Measurements from ENCODE around the gene KRTAP13-3.

KRTAP13-3 gene, protein sequence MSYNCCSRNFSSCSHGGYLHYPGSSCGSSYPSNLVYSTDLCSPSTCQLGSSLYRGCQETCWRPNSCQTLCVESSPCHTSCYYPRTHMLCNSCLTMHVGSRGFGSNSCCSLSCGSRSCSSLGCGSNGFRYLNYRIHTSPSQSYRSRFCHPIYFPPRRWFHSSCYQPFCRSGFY

DNA sequence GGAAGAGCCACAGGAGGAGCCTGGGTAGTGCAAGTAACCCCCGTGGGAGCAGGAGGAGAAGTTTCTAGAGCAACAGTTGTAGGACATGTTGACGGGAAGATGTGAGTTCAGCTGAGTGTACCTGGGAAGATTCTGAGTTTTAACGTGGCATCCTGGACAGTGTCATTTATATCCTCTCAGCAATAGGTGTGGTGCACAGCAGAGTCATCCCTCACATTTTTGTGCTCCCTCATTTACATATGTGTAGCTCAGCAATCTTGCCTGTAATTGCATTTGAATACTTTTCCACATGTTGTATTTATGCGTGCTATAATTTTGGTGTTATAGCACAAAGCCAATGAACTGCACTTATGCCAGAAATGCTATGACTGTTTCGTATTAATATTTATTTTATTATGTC is at the start of gene KRTAP13-3:
KRTAP13-3 (minus strand) TSS at position 101 of the 400 bp plus-strand sequence; CDS start at position 87, 14 bp downstream.
- DNase-seq: no peak

DNA sequence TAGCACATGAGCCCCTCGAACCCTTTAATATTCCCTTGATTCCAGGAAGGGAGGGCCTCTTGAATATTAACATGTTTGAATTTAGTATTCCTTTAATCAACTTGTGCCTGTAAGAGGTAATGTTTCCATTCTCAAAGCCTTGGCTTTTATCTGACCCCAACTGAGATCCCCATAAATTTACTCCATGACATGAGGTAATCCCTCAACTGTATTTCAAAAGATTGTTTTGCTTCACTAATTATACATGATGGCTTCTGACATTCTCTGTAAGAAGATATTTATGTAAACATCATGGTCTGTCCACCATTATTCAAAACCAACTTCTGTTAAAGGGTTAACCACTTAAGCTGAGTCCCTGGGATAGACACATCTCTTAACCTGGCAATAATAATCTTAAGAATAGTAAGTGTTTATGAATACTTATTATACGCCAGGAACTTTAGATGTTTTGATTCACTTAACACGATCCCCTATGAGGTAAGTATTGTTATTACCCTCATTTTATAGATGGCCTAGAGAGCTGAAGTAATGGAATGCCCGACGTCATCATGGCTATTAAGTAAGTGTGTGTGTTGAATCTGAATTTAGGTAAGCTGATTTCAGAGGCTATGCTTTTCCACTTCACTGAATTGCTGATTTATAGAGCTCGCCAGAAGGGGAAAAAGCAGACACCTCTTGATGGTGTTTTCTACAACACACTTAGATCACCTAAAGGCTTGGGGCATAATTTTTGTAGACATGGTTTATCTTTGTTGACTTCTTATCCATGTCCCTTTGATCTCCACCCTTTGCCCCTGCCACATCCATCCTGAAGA is 43.4 kb upstream of the KRTAP13-3 start:
- no peak for DNase-seq

DNA sequence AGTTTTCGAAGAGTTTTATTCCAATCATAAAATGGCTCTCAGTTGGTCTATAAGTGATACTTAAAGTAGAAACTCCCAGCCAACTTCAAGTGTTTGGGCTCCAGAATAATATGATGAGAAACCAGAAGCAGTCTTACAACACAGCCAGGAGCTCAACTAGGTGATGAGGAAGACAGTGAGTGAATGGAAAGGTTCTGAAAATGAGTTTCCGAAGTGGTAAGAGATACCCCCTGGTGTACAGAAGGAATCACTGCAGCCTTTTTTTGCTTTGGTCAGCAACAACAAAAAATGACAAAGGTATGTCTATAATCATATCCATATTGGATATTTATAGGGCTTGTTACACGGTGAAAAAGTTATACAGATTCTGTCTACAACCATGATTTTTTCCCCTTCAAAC is 38.0 kb upstream of the KRTAP13-3 start:
- DNase-seq: no peak

DNA sequence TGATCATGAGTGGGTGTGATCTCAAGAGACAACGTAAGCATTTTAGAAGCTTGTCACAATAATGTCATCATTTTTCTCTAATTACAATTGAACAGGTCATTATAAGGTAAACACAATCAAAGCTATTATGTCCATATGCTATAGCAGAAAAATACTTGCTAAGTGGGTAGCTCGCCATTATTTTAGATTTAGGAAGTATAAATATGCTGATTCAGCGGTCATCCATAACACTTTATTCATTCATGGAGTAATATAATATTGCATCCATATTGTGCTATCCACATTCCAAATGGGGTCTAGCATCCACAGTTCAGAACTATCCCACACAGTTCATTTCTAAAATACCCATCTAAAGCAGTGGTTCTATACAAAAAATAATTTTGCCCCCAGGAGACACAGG is 22.8 kb upstream of the KRTAP13-3 start:
- DNase-seq: no peak

DNA sequence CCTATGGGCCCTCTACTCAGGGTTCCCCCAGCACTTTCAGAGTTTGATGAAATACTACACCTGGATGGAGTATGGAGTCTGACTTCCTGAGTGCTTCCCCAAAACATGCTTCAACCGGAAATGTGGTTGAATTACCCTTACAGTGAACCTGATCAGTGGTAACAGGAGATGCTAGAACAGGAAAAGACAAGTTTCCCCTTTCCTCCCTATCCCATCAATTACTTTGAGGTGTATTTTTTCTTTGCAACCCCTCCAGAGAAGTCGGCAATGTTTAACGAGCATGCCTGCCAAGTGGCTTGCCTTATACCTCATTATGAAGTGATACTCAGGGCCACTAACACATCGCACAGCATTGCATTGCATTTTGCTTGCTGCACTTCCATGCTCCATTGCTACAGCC is 21.3 kb upstream of the KRTAP13-3 start:
- DNase-seq: no peak

DNA sequence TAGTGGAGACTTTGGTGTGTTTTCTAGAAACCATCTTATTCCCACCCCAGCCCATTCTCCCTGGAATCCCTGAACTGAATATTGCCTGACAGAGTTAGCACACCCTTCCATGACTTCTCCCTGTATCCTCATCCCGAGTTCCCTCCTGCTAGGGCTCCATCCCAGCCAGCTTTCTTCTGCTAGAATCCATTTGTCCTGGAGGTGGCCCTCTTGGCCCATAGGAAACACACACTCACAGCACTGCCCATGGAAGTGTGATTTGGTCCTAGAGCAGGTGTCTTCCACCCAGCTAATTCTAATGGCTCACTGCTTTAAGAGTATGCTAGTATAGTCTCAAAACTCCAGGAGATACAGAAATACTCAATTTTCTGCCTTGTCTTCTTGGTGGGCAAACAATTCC is 18.5 kb upstream of the KRTAP13-3 start:
- no peak for DNase-seq

DNA sequence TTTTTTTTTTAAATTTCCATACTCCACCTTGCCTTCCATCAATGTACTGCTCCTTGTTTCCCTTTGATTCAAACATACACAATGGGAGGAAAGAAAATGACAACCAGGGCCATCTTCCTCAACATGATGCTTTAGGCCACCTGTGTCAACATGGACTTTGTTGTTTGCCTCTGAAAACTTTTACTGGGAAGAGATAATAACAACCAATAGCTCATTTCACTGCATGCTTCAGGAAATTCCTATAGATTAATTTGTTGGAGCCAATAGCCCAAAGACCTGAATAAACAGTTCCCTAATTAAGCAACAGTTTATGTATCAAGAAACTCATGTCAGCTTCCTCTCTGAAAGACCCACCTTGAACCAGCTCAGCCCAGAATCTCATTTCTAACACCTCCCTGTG is 17.5 kb upstream of the KRTAP13-3 start:
- no peak for DNase-seq

DNA sequence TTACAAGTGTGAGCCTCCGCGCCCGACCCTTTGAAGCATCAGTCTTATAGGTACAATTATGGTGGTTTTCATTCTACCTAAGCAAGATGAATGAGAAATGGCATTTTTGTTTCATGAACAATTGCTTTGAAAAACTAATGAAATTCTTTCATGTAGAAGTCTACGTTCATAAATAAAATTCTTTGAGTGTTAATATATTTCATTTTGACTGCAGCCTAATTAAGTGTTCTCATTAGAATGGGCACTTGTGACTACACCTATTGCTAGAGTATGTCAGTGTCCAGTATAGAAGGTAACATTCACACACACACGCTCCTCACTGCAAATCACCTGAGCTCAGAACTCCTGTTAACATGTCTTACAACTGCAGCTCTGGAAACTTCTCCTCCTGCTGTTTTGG is 14.2 kb upstream of the KRTAP13-3 start, which contains the start of gene KRTAP15-1:
KRTAP15-1 (plus strand) TSS at position 301 of the 400 bp plus-strand sequence; CDS start at position 354, 53 bp downstream.
- no peak for DNase-seq

DNA sequence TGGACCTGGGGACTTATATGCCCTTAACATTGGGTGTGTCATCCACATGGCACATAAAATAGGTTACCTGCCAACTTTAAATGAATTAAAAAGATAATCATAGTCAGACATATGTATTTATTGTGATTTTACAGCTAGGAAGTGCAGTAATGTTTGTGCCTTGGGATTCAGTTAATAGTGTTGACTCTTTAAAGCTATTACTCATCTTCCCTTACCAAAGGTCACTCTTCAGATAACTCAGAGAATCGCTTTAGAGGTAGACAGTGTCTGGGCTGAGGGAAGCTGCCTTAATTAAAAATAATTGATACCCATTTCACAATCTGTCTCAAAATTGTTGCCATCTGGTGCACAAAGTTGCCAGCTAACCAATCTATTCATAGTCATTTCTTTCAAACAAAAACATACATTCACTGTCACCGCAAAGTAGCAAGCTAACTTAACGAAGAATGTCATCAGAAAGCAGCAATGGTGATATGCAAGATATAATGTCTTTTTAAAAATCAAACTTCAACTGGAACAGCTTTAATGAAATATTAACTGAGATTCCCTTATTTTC is 11.4 kb upstream of the KRTAP13-3 start:
- DNase-seq: no peak

DNA sequence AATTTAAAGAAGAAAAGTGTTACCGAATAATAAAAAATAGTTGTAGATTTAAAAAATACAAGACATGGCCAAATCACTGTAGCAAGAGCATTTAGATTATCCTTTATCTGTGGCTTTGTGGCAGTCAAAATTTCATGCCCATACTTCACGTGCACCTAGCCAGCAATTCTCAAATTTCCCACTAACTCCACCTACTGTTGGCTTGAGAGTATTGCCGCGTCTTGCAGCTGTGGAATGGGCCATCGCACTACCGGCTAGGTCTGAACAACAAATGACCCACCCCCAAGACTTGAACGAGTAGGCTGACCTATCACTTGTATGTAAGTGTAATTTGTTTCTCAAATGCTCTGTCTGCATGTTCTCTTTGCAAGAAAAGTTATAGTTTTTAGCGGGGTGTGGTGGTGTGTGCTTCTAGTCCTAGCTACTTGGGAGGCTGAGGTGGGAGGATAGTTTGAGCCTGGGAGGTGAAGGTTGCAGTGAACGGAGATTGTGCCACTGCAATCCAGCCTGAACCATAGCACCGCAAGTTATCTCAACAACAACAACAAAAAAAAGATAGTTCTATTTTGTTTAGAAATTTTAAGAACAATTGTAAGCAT is 8.4 kb upstream of the KRTAP13-3 start:
- no peak for DNase-seq

DNA sequence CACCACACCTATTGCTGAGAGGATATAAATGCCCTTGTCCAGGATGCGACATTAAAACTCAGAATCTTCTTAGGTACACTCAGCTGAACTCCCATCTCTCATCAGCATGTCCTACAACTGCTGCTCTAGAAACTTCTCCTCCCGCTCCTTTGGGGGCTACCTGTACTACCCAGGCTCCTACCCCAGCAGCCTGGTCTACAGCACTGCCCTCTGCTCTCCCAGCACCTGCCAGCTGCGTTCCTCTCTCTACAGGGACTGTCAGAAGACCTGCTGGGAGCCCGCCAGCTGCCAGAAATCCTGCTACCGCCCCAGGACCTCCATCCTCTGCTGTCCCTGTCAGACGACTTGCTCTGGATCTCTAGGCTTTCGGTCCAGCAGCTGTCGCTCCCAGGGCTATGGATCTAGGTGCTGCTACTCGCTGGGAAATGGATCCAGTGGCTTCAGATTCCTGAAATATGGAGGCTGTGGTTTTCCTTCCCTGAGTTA is 4.5 kb upstream of the KRTAP13-3 start, which contains the start of gene KRTAP13-4:
KRTAP13-4 (plus strand) TSS at position 51 of the 486 bp plus-strand sequence; CDS start at position 107, 56 bp downstream.
- no peak for DNase-seq

DNA sequence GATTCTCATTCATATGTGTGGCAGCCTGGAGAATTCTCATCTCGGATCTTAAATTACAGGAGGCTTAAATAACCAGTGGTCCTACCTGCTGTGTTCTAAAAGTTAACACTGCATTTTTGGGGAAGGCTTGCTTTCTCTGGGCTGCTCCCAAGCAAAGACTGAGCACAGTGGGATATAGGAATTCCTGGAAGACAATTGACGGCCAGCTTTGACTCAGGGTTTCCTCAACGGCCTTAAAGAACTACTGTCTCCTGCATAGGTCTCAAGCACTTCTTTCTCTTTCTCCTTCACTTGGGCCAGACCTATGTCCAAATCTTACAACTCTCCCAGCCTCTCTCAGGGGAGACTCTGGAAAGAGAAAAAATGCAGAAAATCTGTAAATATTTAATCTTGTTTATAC is 1.0 kb upstream of the KRTAP13-3 start:
- DNase-seq: no peak

DNA sequence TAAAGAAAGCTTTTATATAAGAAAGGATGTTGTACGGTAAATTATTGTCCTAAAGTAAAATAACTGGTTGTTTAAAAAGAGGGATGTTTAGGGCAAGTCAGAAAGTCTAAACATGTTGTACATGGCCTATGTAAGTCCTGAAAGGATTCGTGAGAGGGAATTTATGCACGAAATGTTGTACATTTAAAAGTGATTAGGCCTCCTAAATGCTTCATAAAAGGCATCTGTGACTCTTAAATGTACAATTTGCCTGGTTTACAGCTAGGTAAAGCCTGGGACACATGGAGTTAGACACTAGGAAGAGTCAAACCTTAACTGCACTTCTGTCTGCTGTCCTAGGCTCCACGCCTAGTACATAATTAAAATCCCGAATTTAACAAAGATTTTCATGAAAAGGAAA is 9.7 kb downstream of the KRTAP13-3 start:
- DNase-seq: no peak

DNA sequence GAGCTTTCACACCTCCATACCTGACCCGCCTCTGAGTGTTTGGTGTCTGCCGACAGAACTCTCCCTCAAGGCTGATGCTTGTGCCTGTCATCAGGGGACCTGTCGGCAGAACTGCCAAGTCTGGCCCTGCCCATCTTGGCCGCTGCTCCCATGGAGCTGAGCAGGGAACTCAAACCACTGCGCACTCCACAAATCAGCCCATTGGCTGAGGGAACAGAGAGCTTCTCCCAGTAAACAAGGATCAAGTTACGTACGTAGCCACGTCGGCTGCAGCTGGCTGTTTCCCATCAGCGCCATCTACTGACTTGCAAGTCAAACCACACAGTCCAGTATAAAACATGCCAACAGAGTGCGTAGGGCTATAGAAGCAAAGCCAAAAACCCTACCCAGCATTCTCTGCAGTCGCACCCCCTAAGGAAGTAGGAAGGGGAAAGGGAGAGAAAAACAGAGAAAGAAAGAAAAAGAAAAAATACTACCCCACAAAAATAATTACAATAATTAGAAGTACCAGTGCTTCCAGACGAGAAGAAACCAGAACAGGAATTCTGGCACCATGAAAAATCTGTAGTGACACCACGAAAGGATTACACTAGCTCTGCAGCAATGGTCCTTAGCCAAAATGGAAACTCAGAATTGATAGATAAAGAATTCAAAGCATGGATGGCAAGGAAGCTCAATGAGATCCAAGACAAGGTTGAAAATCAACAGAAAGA is 16.8 kb downstream of the KRTAP13-3 start:
- DNase-seq: peak; percentile 40

DNA sequence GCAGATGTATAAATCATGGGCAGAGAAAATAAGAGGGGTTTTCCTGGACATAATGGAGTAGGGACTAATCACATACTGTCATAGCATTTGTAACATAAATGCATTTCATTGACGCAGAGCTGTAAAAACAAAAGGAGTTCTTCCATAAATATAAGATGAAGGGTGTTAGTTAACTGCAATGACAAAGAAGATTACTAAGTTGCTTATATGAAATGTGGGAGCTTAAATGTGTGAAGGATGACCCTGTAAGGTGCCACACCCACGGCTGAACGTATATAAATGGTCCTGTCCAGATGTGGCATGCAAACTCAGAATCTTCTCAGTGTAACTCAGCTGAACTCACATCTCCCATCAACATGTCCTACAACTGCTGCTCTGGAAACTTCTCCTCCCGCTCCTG is 30.0 kb downstream of the KRTAP13-3 start, which contains the start of gene KRTAP13-1:
KRTAP13-1 (plus strand) TSS at position 301 of the 400 bp plus-strand sequence; CDS start at position 357, 56 bp downstream.
- no peak for DNase-seq

DNA sequence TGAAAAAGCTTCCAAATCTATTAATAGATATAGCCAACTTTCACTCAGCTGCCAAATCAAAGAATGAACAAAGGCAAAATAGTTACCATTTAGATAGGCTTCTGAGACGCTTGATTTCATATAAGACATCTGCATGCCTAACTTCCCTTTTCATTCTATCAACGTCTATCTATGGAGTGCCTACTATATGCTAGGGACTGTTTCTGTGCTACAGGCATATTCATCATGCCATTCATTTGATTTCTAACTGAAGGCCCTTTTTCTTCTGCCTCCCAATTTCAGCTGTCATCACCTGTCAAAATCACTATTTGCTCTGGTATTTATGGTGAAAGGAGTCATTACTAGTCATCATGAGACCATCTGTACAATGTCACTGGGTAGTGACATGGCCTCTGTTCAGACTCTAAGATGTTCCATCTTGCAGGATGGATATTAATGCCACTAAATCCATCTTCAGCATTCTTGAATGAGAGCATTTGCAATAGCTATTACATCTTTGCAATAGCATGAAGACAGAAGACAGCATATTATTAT is 34.2 kb downstream of the KRTAP13-3 start:
- DNase-seq: no peak

DNA sequence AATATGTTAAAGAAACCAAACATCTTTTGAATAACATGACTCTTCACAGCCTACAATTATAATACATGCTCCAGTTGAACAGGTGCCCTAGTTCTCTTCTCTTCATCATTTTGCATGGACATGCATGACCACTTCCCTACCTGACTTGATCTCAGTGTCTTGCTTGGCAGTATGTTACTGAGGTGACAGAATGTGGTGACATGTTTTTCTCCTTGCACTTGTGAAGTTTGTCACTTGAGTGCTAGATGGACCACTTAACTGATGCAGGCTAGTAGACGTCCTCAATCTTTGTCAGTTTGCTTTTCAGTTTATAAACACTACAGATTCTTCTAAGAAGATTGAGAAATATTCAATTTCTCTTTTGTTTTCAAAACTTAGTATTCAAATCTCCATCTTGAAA is 43.5 kb downstream of the KRTAP13-3 start:
- no peak for DNase-seq
